Fibroblast of villous mesenchyme (primary cell): ENCODE measurements around the gene TCF7L2. TPM values are rescaled to one million over a fixed set of nuclear protein-coding genes. Genes with fewer than 3 reads are reported as not detected.

Experiments used
- DNase-seq: peaks from one replicate; pipeline ENCODE4 v3.0.0-alpha.2; 2010; ENCODE audit warnings: low read depth
- H3K4me3 ChIP-seq: 2 replicates; pipeline ENCODE4 v1.5.1; 2011; ENCODE audit warnings: low read depth, mild to moderate bottlenecking, low read length
- total RNA-seq: library from RNA; depleted of rRNA; stranded (reverse); fragments of >200 nt; gene quantifications from 2 replicates; pipeline ENCODE4 v1.2.3, GENCODE V29; 2012
- TF ChIP-seq, protein P1 (sequence below): IDR thresholded peaks from 2 replicates; pipeline ENCODE4 v1.5.1; 2012; ENCODE audit warnings: low read depth, mild to moderate bottlenecking, low read length; ENCODE audit not compliant: insufficient read depth

The TCF7L2 gene
- 7.1 and 12.5 TPM in 2 replicates for total RNA-seq

DNA sequence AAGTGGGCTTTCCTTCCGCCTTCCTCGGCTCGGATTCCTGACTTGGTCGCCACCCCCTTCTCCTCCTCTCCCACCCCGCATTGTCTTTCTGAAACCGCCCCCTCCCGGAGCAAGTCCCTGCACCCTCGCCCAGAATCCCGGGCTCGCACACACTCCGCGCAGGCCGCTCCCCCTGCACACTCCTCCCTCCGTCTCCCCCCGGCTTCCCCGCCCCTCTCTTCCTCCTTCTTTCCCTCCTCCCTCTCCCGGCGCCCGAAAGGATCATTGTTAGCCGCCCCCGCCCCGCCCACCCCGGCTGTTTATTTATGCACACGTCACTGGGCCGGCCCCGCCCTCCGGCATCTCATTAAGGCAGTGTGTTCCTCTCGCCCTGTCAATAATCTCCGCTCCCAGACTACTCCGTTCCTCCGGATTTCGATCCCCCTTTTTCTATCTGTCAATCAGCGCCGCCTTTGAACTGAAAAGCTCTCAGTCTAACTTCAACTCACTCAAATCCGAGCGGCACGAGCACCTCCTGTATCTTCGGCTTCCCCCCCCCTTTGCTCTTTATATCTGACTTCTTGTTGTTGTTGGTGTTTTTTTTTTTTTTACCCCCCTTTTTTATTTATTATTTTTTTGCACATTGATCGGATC lies at the start of gene TCF7L2:
Gene TCF7L2 (plus strand): TSS at position 373 of the 633 bp plus-strand sequence. CDS start 510 bp downstream, outside the sequence.
- TF ChIP-seq, protein P1, sequence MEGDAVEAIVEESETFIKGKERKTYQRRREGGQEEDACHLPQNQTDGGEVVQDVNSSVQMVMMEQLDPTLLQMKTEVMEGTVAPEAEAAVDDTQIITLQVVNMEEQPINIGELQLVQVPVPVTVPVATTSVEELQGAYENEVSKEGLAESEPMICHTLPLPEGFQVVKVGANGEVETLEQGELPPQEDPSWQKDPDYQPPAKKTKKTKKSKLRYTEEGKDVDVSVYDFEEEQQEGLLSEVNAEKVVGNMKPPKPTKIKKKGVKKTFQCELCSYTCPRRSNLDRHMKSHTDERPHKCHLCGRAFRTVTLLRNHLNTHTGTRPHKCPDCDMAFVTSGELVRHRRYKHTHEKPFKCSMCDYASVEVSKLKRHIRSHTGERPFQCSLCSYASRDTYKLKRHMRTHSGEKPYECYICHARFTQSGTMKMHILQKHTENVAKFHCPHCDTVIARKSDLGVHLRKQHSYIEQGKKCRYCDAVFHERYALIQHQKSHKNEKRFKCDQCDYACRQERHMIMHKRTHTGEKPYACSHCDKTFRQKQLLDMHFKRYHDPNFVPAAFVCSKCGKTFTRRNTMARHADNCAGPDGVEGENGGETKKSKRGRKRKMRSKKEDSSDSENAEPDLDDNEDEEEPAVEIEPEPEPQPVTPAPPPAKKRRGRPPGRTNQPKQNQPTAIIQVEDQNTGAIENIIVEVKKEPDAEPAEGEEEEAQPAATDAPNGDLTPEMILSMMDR = no peak
- peak; percentile 97 for DNase-seq
- H3K4me3 ChIP-seq = peak within 1 kb of the TSS; percentile 90

GRCh38 chr10:112902730-112903129 lies 47.3 kb upstream of the TCF7L2 start:
- H3K4me3 ChIP-seq = no peak overlapping the region
- TF ChIP-seq, protein P1 = no peak
- DNase-seq = no peak

DNA sequence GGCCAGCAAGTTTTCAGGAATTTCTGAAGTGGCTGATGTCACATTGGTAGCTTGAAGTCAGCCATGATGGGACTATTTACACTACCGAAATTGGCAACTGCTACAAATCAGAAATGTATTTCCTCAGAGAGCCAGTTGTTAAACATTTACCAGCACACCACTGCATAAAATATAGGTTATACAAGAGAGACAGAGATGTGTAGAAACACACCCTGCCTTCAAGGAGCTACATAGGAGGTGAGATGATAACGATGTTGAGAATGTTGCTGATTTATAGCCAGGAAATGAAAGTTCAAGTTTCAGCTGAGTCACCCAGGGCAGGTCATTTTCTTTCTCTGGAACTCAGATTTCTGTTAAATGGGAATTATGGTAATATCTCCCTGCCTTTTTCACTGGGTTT lies 46.0 kb upstream of the TCF7L2 start:
- peak; percentile 57 for DNase-seq
- no peak overlapping the region for H3K4me3 ChIP-seq
- TF ChIP-seq, protein P1 = no peak

GRCh38 chr10:112906945-112907344 lies 43.1 kb upstream of the TCF7L2 start:
- no peak overlapping the region for H3K4me3 ChIP-seq
- TF ChIP-seq, protein P1 = no peak
- DNase-seq = no peak

DNA sequence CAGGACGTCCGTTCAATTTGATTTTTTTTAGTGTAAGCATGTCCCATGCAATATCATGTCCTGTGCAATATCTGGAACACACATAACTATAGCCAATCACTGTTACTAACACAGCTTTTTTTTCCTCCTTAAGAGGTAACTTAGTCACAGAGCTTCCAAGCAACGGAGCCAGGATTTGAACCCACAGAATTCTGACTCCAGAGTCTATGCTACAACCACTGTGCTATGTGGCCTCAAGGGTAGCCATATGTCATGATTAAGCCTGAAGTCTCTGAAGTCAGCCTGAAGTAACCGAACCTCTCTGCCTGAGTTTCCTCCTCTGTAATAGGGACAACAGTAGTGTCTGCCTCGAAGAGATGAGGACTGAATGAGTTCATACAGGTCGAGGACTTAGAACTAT lies 42.2 kb upstream of the TCF7L2 start:
- no peak overlapping the region for H3K4me3 ChIP-seq
- DNase-seq = no peak
- TF ChIP-seq, protein P1 = no peak

DNA sequence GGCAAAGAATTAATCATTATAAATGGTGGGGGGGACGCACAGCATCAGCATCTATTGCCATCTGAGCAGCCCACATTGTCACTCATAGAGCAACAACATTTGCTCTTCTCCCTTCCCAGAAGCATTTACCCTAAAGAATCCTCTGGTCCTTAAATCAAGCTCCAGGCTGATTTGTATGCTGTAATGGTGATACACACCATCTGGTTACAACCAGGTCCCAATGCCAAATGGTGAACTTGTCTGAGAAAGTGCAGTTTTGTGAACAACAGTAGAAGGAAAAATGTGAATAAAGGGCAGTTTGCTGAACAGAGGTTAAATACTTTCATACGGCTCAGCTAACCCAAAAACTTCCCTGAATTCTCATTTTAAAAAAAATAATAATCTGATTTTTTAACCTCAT lies 38.8 kb upstream of the TCF7L2 start:
- TF ChIP-seq, protein P1 = no peak

More for the DNA sequence above, 38.8 kb upstream of the TCF7L2 start:
- H3K4me3 ChIP-seq = no peak overlapping the region
- DNase-seq = no peak
